GM12865 (cell line): Measurements from ENCODE around the gene DNAH14.
"Not testable (repeated sequence)": the region's sequence is repeated elsewhere in the genome, so short reads cannot be mapped to it uniquely, and the experiment has no call there.

ENCODE experiments used
- DNase-seq: peaks from one replicate; pipeline ENCODE4 v3.0.0; 2010; ENCODE audit warnings: low read depth
- H3K4me3 ChIP-seq: 2 replicates; pipeline ENCODE4 v1.5.1; 2011; ENCODE audit warnings: mild to moderate bottlenecking, low read depth, low read length, control low read depth
- TF ChIP-seq, protein P1 (sequence below): IDR thresholded peaks from 2 replicates; pipeline ENCODE4 v1.5.1; 2011; ENCODE audit warnings: low read length, control low read depth, low read depth, inconsistent platforms; ENCODE audit not compliant: insufficient read depth; ENCODE audit errors: missing control alignments

DNAH14 gene

DNA sequence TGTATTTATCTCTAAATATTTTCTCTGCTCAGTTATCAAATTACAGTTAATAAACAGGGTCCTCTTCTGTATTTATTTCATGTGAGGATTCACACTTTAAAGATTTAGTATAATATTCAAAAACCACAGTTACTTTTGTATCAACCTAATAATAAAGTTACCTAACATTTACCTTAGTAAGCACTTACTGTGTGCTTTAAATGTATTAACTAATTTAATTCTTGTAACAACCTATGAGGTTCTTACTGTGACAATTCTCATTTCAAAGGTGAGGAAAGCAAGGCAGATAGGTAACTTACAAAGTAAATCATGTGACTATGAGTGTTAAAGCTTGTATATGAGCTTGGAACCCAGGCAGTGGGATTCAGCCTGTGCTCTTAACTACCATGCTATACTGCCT lies 30.2 kb downstream of the DNAH14 start:
- no peak for DNase-seq
- H3K4me3 ChIP-seq = no peak overlapping the region
- TF ChIP-seq, protein P1, sequence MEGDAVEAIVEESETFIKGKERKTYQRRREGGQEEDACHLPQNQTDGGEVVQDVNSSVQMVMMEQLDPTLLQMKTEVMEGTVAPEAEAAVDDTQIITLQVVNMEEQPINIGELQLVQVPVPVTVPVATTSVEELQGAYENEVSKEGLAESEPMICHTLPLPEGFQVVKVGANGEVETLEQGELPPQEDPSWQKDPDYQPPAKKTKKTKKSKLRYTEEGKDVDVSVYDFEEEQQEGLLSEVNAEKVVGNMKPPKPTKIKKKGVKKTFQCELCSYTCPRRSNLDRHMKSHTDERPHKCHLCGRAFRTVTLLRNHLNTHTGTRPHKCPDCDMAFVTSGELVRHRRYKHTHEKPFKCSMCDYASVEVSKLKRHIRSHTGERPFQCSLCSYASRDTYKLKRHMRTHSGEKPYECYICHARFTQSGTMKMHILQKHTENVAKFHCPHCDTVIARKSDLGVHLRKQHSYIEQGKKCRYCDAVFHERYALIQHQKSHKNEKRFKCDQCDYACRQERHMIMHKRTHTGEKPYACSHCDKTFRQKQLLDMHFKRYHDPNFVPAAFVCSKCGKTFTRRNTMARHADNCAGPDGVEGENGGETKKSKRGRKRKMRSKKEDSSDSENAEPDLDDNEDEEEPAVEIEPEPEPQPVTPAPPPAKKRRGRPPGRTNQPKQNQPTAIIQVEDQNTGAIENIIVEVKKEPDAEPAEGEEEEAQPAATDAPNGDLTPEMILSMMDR = no peak

DNA sequence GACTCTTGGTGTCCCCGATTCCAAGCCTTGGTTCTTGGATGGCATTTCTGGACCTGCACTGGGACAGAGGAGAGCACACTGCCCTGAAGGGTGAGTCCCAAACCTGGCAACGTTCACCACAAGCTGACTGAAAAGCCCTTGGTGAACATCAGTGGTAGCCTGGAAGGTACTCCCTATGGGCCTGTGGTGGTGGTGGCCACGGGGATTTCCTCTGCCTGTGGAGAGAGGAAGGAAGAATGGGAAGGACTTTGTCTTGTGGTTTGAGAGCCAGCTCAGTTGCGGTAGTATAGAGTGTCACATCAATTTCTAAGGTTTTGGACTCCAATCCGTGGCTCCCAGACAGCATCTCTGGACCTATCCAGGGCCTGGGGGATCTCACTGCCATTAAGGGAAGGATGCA lies 50.7 kb downstream of the DNAH14 start:
- H3K4me3 ChIP-seq = no peak overlapping the region
- no peak for DNase-seq
- TF ChIP-seq, protein P1 = no peak

DNA sequence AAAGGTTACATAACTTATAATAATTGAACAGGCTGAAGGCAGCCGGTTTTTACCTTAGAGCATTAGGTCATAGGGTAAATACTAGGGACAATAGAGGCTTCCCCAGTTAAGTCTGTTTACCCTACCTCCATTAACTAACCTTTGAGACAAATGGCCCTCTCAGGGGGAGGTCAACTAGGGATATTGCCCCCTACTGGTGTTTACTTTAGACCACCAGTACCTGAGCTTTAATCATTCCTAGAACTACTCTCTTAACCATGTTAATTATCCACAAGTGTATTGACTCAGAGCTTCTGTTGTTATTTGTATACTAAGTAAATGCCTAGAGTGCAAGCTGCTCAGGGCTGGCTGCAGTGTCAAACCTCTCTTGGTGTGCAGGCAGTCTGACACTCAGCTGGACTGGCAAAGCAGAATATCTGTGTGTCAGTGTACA lies 52.5 kb downstream of the DNAH14 start:
- DNase-seq, H3K4me3 ChIP-seq: not testable (repeated sequence)

DNA sequence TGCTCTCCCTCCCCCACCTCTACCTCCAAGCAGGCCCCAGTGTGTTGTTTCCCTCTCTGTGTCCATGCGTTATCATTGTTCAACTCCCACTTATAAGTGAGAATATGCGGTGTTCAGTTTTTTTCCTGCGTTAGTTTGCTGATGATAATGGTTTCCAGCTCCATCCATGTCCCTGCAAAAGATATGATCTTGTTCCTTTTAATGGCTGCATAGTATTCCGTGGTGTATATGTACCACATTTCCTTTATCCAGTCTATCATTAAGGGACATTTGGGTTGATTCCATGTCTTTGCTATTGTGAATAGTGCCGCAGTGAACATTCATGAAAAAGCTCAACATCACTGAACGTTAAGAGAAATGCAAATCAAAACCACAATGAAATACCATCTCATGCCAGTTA lies 58.6 kb downstream of the DNAH14 start:
- DNase-seq = no peak
- TF ChIP-seq, protein P1 = no peak

DNA sequence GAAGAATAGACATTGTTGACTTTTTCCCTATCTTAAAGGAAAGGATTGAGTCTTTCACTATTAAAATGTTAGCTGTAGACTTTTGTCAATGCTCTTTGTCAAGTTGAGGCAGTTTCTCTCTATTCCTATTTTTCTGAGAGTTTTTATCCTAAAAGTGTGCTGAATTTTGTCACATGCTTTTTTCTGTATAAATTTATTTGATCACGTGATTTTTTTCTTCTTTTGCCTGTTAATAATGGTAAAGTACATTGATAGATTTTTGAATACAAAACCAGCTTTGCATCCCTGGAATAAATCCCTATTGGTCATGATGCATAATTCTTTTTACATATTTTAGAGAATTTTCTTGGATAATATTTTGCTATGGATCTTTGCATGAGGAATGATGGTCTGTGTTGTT lies 60.1 kb downstream of the DNAH14 start:
- DNase-seq = no peak
- H3K4me3 ChIP-seq = no peak overlapping the region
- TF ChIP-seq, protein P1 = no peak

More for the DNA sequence above, 58.6 kb downstream of the DNAH14 start:
- H3K4me3 ChIP-seq = no peak overlapping the region

DNA sequence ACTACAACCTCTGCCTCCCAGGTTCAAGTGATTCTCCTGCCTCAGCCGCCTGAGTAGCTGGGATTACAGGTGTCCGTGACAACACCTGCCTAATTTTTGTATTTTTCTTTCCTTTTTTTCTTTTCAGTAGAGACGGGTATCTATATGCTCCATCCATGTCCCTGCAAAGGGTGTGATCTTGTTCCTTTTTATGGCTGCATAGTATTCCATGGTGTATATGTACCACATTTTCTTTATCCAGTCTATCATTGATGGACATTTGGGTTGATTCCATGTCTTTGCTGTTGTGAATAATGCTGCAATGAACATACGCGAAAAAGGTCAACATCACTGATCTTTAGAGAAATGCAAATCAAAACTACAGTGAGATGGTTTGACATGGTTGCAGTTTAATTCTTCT lies 62.1 kb downstream of the DNAH14 start:
- not testable (repeated sequence) for DNase-seq, H3K4me3 ChIP-seq

DNA sequence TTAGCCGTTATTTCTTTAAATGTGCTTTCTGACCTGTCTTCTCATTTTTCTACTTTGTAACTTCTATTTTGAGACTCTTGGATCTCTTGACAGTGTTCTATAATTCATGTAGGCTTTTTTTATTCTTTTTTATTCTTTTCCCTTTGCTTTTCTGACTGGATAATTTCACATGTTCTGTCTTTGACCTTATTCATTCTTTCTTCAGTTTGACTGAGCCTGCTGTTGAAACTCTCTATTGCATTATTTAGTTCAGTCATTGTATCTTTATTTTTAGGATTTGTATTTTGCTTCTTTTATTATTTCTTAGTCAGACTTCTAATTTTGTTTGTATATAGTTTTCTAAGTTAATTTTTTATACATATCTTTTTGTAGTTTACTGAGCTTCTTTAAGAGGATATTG lies 66.1 kb downstream of the DNAH14 start:
- no peak for DNase-seq
- TF ChIP-seq, protein P1 = no peak
- no peak overlapping the region for H3K4me3 ChIP-seq

DNA sequence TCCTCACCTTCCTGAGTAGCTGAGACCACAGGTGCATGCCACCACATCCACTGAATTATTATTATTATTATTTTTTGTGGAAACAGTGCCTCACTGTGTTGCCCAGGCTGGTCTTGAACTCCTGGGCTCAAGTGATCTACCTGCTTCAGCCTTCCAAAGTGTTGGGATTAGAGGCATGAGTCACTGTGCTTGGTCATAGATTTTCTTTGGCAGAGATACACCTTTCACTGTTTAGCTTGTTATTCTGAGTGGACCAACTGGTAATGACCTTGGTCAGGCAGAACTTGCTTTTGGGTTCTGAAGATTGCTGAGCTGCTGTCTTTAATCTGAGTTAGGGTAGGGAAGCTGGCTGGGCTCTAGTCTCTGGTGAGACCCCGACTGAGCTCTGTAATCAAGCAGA lies 66.8 kb downstream of the DNAH14 start:
- DNase-seq = no peak
- no peak overlapping the region for H3K4me3 ChIP-seq
- TF ChIP-seq, protein P1 = no peak
